Prostate gland (tissue), 2 donors: ENCODE measurements around the gene OTOP3.

Experiments
- POLR2AphosphoS5 ChIP-seq: sonication (generic); formaldehyde crosslinking; IDR thresholded peaks from one replicate; pipeline ENCODE4 v1.6.1; 2017; ENCODE audit warnings: antibody characterized with exemption
- TF ChIP-seq, protein P1 (sequence below), 4 experiments: fragments of 200-600 bp in 2 of 4; fragments of 450-650 bp in 2 of 4; sonication (generic) in 2 of 4; IDR thresholded peaks; 1 replicate in 3 of 4; 2 replicates in 1 of 4; pipeline ENCODE4 v1.5.1; 2016 to 2019; ENCODE audit warnings: antibody characterized with exemption in 4 of 4, mild to moderate bottlenecking in 2 of 4, moderate library complexity in 2 of 4

DNA sequence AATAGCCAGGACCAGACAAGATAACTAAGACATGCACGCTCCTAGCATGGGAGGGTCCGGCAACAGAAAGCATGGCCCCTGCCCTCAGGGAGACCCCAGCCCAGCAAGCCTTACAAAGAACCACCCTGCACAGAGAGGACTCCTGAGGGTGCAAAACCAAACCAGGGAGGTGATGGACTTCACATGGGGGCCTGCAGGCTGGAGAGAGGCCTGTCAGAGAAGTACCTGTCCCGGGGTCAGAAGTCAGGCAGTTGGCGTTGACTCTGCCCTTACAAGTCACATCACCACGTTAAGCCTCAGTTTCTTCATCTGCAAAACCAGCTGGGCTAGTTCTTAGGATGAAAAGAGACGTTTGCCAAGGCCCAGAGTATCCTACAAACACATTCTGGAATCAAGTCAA lies 6.9 kb upstream of the OTOP3 start:
- TF ChIP-seq, protein P1, sequence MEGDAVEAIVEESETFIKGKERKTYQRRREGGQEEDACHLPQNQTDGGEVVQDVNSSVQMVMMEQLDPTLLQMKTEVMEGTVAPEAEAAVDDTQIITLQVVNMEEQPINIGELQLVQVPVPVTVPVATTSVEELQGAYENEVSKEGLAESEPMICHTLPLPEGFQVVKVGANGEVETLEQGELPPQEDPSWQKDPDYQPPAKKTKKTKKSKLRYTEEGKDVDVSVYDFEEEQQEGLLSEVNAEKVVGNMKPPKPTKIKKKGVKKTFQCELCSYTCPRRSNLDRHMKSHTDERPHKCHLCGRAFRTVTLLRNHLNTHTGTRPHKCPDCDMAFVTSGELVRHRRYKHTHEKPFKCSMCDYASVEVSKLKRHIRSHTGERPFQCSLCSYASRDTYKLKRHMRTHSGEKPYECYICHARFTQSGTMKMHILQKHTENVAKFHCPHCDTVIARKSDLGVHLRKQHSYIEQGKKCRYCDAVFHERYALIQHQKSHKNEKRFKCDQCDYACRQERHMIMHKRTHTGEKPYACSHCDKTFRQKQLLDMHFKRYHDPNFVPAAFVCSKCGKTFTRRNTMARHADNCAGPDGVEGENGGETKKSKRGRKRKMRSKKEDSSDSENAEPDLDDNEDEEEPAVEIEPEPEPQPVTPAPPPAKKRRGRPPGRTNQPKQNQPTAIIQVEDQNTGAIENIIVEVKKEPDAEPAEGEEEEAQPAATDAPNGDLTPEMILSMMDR (IDR thresholded peaks at IDR 0.05), result no peak
- TF ChIP-seq POLR2AphosphoS5, result no peak
